ENCODE data around the gene FBXO2.

- TF ChIP-seq CTCF (IDR thresholded peaks at IDR 0.05; ENCODE audit: low read length) = no peak
- no peak for TF ChIP-seq EZH2phosphoT487 (IDR thresholded peaks at IDR 0.05; ENCODE audit: low read length)
These were observed 1.9 kb downstream of the FBXO2 start for GRCh38 chr1:11652203-11652780.

Measured in MM.1S (cell line).